ENCODE data around the gene PPM1N. TPM values are rescaled to one million over a fixed set of nuclear protein-coding genes. Genes with fewer than 3 reads are reported as not detected.

PPM1N gene
- total and polyA plus RNA-seq, 7 donors: 0.29 to 0.90 (median 0.46) TPM; not detected in 3

DNA sequence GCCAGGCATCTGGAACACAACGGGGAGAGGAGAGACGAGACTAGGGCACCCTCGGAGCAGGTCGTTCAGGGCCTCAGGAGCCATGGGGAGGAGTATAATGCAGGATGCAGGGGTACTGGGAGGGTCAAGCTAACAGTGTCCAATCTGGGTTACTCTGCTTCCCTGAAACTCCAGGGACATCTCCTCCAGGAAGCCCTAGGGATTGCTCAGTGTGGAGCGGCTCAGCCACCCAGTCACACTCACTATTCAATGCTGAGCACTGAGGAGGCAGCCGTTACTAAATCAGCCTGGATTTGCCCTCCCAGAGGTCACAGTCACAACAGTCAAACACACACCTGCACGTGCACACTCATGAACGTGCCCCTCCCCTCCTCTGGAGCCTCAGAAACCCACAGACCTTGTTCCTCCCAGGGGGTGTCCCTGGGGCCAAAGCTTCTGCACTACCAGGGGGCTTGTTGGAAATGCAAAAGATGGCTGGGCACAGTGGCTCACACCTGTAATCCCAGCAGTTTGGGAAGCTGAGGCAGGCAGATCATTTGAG lies 37.4 kb upstream of the PPM1N start:
- Histone ChIP-seq H3K27ac (no peak overlapping the region), H3K9me3 (no peaks in the 10 kb centered on the region), H3K4me1 (peaks cover 9% of the 10 kb centered on the region), H3K4me3 (no peak overlapping the region), H3K27me3 (ENCODE audit: insufficient read depth in 3 of 3, low read length in 2 of 3) (no peaks in the 10 kb centered on the region), H3K36me3 (ENCODE audit: insufficient read depth in 1 of 2, low read depth in 1 of 2) (no peaks in the 10 kb centered on the region)
- ATAC-seq (no peak), DNase-seq (no peak)
- intact Hi-C loops (cut with DNase I): no loop called here
- TF ChIP-seq, protein P1, sequence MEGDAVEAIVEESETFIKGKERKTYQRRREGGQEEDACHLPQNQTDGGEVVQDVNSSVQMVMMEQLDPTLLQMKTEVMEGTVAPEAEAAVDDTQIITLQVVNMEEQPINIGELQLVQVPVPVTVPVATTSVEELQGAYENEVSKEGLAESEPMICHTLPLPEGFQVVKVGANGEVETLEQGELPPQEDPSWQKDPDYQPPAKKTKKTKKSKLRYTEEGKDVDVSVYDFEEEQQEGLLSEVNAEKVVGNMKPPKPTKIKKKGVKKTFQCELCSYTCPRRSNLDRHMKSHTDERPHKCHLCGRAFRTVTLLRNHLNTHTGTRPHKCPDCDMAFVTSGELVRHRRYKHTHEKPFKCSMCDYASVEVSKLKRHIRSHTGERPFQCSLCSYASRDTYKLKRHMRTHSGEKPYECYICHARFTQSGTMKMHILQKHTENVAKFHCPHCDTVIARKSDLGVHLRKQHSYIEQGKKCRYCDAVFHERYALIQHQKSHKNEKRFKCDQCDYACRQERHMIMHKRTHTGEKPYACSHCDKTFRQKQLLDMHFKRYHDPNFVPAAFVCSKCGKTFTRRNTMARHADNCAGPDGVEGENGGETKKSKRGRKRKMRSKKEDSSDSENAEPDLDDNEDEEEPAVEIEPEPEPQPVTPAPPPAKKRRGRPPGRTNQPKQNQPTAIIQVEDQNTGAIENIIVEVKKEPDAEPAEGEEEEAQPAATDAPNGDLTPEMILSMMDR (IDR thresholded peaks at IDR 0.05): no peak
- 45 to 55% (median 51%) methylated on average over 8 of the region's 8 CpGs for WGBS, 3 donors

DNA sequence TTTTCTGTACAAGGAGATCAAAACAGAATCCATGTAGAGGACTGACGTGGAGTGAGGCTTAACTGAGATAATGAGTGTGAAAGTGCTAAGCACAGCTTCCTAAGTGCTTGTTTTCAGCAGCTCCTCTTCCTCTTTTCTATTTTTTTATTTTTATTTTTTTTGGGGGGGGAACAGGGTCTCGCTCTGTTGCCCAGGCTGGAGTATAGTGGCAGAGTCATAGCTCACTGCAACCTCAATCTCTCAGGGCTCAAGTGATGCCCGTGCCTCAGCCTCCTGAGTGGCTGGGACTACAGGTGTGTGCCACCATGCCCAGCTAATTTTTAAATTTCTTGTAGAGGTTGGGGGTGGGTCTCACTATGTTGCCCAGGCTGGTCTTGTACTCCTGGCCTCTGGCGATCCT lies 36.1 kb upstream of the PPM1N start:
- intact Hi-C loops (cut with DNase I): no loop called here
- 62 to 72% (median 67%) methylated on average over 4 of the region's 4 CpGs for WGBS, 3 donors
- no peak overlapping the region for H3K27ac ChIP-seq
- no peak for ATAC-seq
- H3K36me3 ChIP-seq (ENCODE audit: insufficient read depth in 1 of 2, low read depth in 1 of 2): no peaks in the 10 kb centered on the region
- H3K9me3 ChIP-seq: no peaks in the 10 kb centered on the region
- peaks cover 3% of the 10 kb centered on the region for H3K4me1 ChIP-seq
- H3K27me3 ChIP-seq (ENCODE audit: insufficient read depth in 3 of 3, low read length in 2 of 3): no peaks in the 10 kb centered on the region
- TF ChIP-seq, protein P1 (IDR thresholded peaks at IDR 0.05): no peak
- H3K4me3 ChIP-seq: no peak overlapping the region
- no peak for DNase-seq

DNA sequence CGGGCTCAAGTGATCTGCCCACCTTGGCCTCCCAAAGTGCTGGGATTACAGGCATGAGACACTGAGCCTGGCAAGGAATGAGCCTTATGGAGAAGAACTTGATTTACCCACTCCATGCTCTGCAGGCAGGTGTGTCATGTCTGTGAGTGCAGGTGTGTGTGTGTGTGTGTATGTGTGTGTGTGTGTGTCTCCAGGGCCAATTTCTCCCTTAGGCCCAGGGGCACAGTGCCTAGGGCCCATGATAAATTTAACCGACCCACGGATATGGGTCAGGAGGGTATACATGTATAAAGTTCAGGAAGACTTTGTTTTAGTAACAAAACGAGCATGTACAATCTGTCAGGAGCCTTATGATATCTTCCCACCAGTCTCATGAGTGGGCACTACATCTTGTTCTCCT lies 35.0 kb upstream of the PPM1N start:
- H3K27me3 ChIP-seq (ENCODE audit: insufficient read depth in 3 of 3, low read length in 2 of 3): no peaks in the 10 kb centered on the region
- H3K4me1 ChIP-seq: peaks cover 3% of the 10 kb centered on the region
- DNase-seq (no peak), ATAC-seq (no peak)
- intact Hi-C loops (cut with DNase I): no loop called here
- TF ChIP-seq, protein P1 (IDR thresholded peaks at IDR 0.05): no peak
- no peaks in the 10 kb centered on the region for H3K9me3 ChIP-seq
- no peaks in the 10 kb centered on the region for H3K36me3 ChIP-seq (ENCODE audit: insufficient read depth in 1 of 2, low read depth in 1 of 2)
- WGBS, 3 donors: 70 to 79% (median 76%) methylated on average over 4 of the region's 4 CpGs
- no peak overlapping the region for H3K4me3 ChIP-seq
- H3K27ac ChIP-seq: no peak overlapping the region

GRCh38 chr19:45464274-45464673 lies 34.0 kb upstream of the PPM1N start:
- Histone ChIP-seq H3K4me1 (peaks cover 3% of the 10 kb centered on the region), H3K4me3 (no peak overlapping the region), H3K36me3 (ENCODE audit: insufficient read depth in 1 of 2, low read depth in 1 of 2) (no peaks in the 10 kb centered on the region), H3K27me3 (ENCODE audit: insufficient read depth in 3 of 3, low read length in 2 of 3) (no peaks in the 10 kb centered on the region), H3K27ac (no peak overlapping the region), H3K9me3 (no peaks in the 10 kb centered on the region)
- DNase-seq (no peak), ATAC-seq (no peak)
- WGBS, 3 donors: 87 to 98% (median 92%) methylated on average over 2 of the region's 2 CpGs
- intact Hi-C loops (cut with DNase I): no loop called here
- TF ChIP-seq, protein P1 (IDR thresholded peaks at IDR 0.05): no peak

DNA sequence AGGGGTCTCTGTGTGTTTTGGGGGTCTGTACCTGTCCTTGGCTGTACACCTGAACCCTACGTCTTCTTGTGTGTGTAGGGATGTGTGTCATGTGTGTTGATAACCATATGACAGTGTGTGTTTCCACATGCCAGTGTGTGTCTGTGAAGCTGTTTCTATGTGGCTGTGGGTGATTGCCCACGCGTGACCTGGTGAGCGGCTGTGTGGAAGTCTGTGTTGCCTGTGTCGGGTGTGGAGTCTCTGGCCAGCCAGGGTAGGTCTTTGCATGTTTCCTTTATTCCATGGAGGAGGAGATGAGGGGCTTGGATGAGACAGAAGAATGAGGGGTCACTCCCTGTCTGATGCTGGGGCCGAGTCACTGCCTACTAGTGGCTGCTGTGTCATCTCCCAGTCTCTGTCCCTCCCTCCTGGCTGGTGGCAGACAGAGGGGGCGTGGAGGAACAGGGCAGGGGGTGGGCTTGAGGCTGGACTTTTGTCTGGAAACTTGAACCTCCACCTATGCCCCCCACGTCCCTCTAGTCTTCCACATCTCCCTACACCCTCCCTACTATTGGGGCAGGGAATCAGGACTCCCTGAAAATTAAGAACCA lies 33.3 kb upstream of the PPM1N start:
- intact Hi-C loops (cut with DNase I): no loop called here
- Histone ChIP-seq H3K4me1 (peaks cover 6% of the 10 kb centered on the region), H3K27me3 (ENCODE audit: insufficient read depth in 3 of 3, low read length in 2 of 3) (no peaks in the 10 kb centered on the region), H3K27ac (no peak overlapping the region), H3K4me3 (no peak overlapping the region), H3K36me3 (ENCODE audit: insufficient read depth in 1 of 2, low read depth in 1 of 2) (no peaks in the 10 kb centered on the region), H3K9me3 (no peaks in the 10 kb centered on the region)
- 63 to 72% (median 66%) methylated on average over 7 to 8 of the region's 8 CpGs for WGBS, 3 donors
- ATAC-seq (no peak), DNase-seq (no peak)
- TF ChIP-seq, protein P1 (IDR thresholded peaks at IDR 0.05): no peak

All from psoas muscle (tissue), 8 donors.